Thyroid gland (tissue), 4 donors: ENCODE results near the gene DPP6. TPM values are rescaled to one million over a fixed set of nuclear protein-coding genes. Genes with fewer than 3 reads are reported as not detected.

Experiments
- DNase-seq, 2 donors: peaks; one replicate each; pipeline ENCODE4 v3.0.0-alpha.2; 2019
- H3K27ac ChIP-seq, 3 donors: fragments of 200-600 bp; sonication (generic); 1 replicate in 2 of 3; 2 replicates in 1 of 3; pipeline ENCODE4 v1.5.1; 2016 to 2019; ENCODE audit warnings: mild to moderate bottlenecking in 1 of 3, moderate library complexity in 1 of 3
- H3K27me3 ChIP-seq: fragments of 200-600 bp; sonication (generic); one replicate; pipeline ENCODE4 v1.5.1; 2019
- H3K36me3 ChIP-seq, 2 donors: fragments of 200-600 bp; sonication (generic); one replicate each; pipeline ENCODE4 v1.5.1; 2016 to 2019
- H3K4me1 ChIP-seq, 2 donors: fragments of 200-600 bp; sonication (generic); one replicate each; pipeline ENCODE4 v1.5.1; 2017 to 2019
- H3K4me3 ChIP-seq, 3 donors: fragments of 200-600 bp; sonication (generic); replicated peaks in 1 of 3; 1 replicate in 2 of 3; 2 replicates in 1 of 3; pipeline ENCODE4 v1.5.1; 2016; ENCODE audit warnings: mild to moderate bottlenecking in 1 of 3
- H3K9me3 ChIP-seq: fragments of 200-600 bp; sonication (generic); one replicate; pipeline ENCODE4 v1.5.1; 2017
- CTCF ChIP-seq, 6 experiments: fragments of 200-600 bp in 3 of 6; fragments of 450-650 bp in 3 of 6; sonication (generic) in 3 of 6; IDR thresholded peaks; one replicate each; pipeline ENCODE4 v1.5.1; 2016 to 2019; ENCODE audit warnings: antibody characterized with exemption in 6 of 6, mild to moderate bottlenecking in 2 of 6, inconsistent platforms in 1 of 6, moderate library complexity in 1 of 6
- POLR2A ChIP-seq, 2 donors: fragments of 450-650 bp; IDR thresholded peaks; one replicate each; pipeline ENCODE4 v1.6.1; 2017; ENCODE audit warnings: antibody characterized with exemption in 2 of 2, mild to moderate bottlenecking in 2 of 2, moderate library complexity in 1 of 2
- WGBS, 2 donors: methylation state at CpG; one replicate each; pipeline ENCODE4 v1.1.5; 2017; 5-methylcytosine and 5-hydroxymethylcytosine counted together
- intact Hi-C: fragments of 100-400 bp; cut with DNase I; formaldehyde crosslinking; loops from one replicate; pipeline ENCODE4 v1.15.1; 2023
- total RNA-seq, 4 donors: library from RNA; depleted of rRNA; stranded (reverse); fragments of >200 nt; gene quantifications; one replicate each; pipeline ENCODE4 v1.2.3, GENCODE V29; 2016

DPP6 gene
- total RNA-seq, 4 donors from 2014 or later: 50.7 to 97.7 (median 68.9) TPM

- DNase-seq: no peak
Measured at GRCh38 chr7:154898973-154899855, 847.0 kb downstream of the DPP6 start.

GRCh38 chr7:154899862-154900261 is 847.7 kb downstream of the DPP6 start:
- Histone ChIP-seq H3K36me3 (no peaks in the 10 kb centered on the region), H3K4me3 (no peak overlapping the region), H3K27me3 (no peaks in the 10 kb centered on the region), H3K27ac (no peak overlapping the region), H3K9me3 (no peaks in the 10 kb centered on the region), H3K4me1 (no peaks in the 10 kb centered on the region)
- intact Hi-C loops: no loop called here
- DNase-seq: no peak
- TF ChIP-seq CTCF (IDR thresholded peaks at IDR 0.05): no peak
- TF ChIP-seq POLR2A (IDR thresholded peaks at IDR 0.05): no peak
- WGBS, 2 donors: 76 to 81% methylated on average over 4 to 5 of the region's 5 CpGs

More at GRCh38 chr7:154898973-154899855, 847.0 kb downstream of the DPP6 start:
- Histone ChIP-seq H3K9me3 (no peaks in the 10 kb centered on the region), H3K27ac (no peak overlapping the region), H3K27me3 (no peaks in the 10 kb centered on the region), H3K4me3 (no peak overlapping the region), H3K36me3 (no peaks in the 10 kb centered on the region), H3K4me1 (no peaks in the 10 kb centered on the region)
- TF ChIP-seq POLR2A (IDR thresholded peaks at IDR 0.05): no peak
- TF ChIP-seq CTCF (IDR thresholded peaks at IDR 0.05): no peak
- 83 to 86% methylated on average over 15 to 24 of the region's 24 CpGs for WGBS, 2 donors
- intact Hi-C loops: no loop called here

- Histone ChIP-seq H3K4me3 (no peak overlapping the region), H3K27ac (no peak overlapping the region), H3K9me3 (no peaks in the 10 kb centered on the region), H3K27me3 (no peaks in the 10 kb centered on the region), H3K36me3 (no peaks in the 10 kb centered on the region), H3K4me1 (no peaks in the 10 kb centered on the region)
- DNase-seq: no peak
- TF ChIP-seq POLR2A (IDR thresholded peaks at IDR 0.05): no peak
- no peak for TF ChIP-seq CTCF (IDR thresholded peaks at IDR 0.05)
- intact Hi-C loops: no loop called here
- WGBS, 2 donors: 85 to 90% methylated on average over 6 of the region's 6 CpGs
Measured at GRCh38 chr7:154902600-154903082, 850.4 kb downstream of the DPP6 start.

GRCh38 chr7:154903083-154903731 is 851.0 kb downstream of the DPP6 start:
- Histone ChIP-seq H3K4me3 (no peak overlapping the region), H3K36me3 (no peaks in the 10 kb centered on the region), H3K4me1 (no peaks in the 10 kb centered on the region), H3K27me3 (no peaks in the 10 kb centered on the region), H3K27ac (no peak overlapping the region), H3K9me3 (no peaks in the 10 kb centered on the region)
- TF ChIP-seq POLR2A (IDR thresholded peaks at IDR 0.05) (no peak), CTCF (IDR thresholded peaks at IDR 0.05) (no peak)
- intact Hi-C loops: no loop called here
- WGBS, 2 donors: 50 to 64% methylated on average over 9 to 14 of the region's 14 CpGs
- no peak for DNase-seq

GRCh38 chr7:154905146-154905545 is 852.9 kb downstream of the DPP6 start:
- no peak overlapping the region for H3K27ac ChIP-seq
- DNase-seq: no peak
- no peaks in the 10 kb centered on the region for H3K9me3 ChIP-seq
- no peak overlapping the region for H3K4me3 ChIP-seq
- TF ChIP-seq POLR2A (IDR thresholded peaks at IDR 0.05) (no peak), CTCF (IDR thresholded peaks at IDR 0.05) (no peak)
- H3K27me3 ChIP-seq: no peaks in the 10 kb centered on the region
- 91 to 92% methylated on average over 5 to 8 of the region's 8 CpGs for WGBS, 2 donors
- H3K4me1 ChIP-seq: no peaks in the 10 kb centered on the region
- no peaks in the 10 kb centered on the region for H3K36me3 ChIP-seq
- intact Hi-C loops: no loop called here
